HG02981 (cell line): ENCODE measurements around the gene PYCR2.

Experiments
- ATAC-seq: cut with Tn5 transposase; IDR thresholded peaks from one replicate; pipeline ENCODE4 v1.9.1; 2021; ENCODE audit warnings: mild to moderate bottlenecking, moderate library complexity; ENCODE audit not compliant: unreplicated experiment

PYCR2 gene

GRCh38 chr1:225921734-225922709 is 2.0 kb downstream of the PYCR2 start:
- ATAC-seq = no peak

- ATAC-seq = no peak
These were observed 4.1 kb downstream of the PYCR2 start for GRCh38 chr1:225919906-225920305.

GRCh38 chr1:225918280-225918679 is 5.8 kb downstream of the PYCR2 start:
- ATAC-seq = no peak

- no peak for ATAC-seq
These were observed 6.5 kb downstream of the PYCR2 start for GRCh38 chr1:225917536-225917935.

GRCh38 chr1:225917101-225917500 is 6.9 kb downstream of the PYCR2 start:
- ATAC-seq = no peak

- no peak for ATAC-seq
These were observed 8.5 kb downstream of the PYCR2 start for GRCh38 chr1:225915538-225915991.

GRCh38 chr1:225914947-225915346 is 9.1 kb downstream of the PYCR2 start:
- no peak for ATAC-seq

GRCh38 chr1:225914391-225914790 is 9.7 kb downstream of the PYCR2 start:
- no peak for ATAC-seq

- ATAC-seq = peak; percentile 85
These were observed 12.6 kb downstream of the PYCR2 start for GRCh38 chr1:225911191-225912130.

- no peak for ATAC-seq
These were observed 14.6 kb downstream of the PYCR2 start for GRCh38 chr1:225909477-225909876.

- ATAC-seq = no peak
These were observed 15.3 kb downstream of the PYCR2 start for GRCh38 chr1:225908773-225909172.

- no peak for ATAC-seq
These were observed 15.9 kb downstream of the PYCR2 start for GRCh38 chr1:225908013-225908640.

GRCh38 chr1:225907341-225907740 is 16.7 kb downstream of the PYCR2 start:
- no peak for ATAC-seq

- no peak for ATAC-seq
These were observed 17.6 kb downstream of the PYCR2 start for GRCh38 chr1:225906467-225906866.

- ATAC-seq = no peak
These were observed 20.4 kb downstream of the PYCR2 start for GRCh38 chr1:225903623-225904022.

- ATAC-seq = no peak
These were observed 24.8 kb downstream of the PYCR2 start for GRCh38 chr1:225899044-225899925.

GRCh38 chr1:225897595-225898514 is 26.2 kb downstream of the PYCR2 start:
- no peak for ATAC-seq

- peak; percentile 100 for ATAC-seq
These were observed 27.0 kb downstream of the PYCR2 start for GRCh38 chr1:225896937-225897549.
